ENCODE results near the gene CCDC149. TPM values are rescaled to one million over a fixed set of nuclear protein-coding genes. Genes with fewer than 3 reads are reported as not detected.

CCDC149 gene
- total and polyA plus RNA-seq, 2 of the 8 experiments (the other 6 are each of a cell fraction or from before 2014, with no cell fraction given) = 2.2 to 5.6 TPM

DNA sequence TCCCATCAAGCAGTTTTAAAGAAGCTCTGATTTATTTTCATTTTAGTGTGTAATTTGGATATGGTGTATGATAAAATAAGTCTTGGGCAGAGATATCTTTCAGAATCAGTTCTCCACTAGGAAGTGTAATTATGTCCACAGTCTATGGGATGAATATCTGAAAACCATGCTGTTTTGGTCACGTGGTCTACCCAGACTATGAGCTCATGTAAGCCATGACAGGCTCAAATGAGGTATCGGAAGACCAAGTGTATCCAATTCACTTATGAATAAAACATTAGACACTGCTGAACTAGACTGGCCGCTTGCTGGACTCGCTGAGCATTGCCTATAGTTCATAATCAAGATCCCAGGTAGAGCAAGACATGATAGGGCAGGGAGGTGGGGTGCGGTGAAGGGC is 66.9 kb downstream of the CCDC149 start:
- Histone ChIP-seq H3K79me1 (ENCODE audit: low read depth, low read length) (no peaks in the 10 kb centered on the region), H3K27ac (ENCODE audit: low read depth, low read length) (no peak overlapping the region), H2AFZ (ENCODE audit: low read length) (no peak overlapping the region), H3K23ac (ENCODE audit: insufficient read length) (no peak overlapping the region), H3K9ac (replicated peaks in 1 of 4; ENCODE audit: extremely low read depth in 1 of 4, low read depth in 3 of 4, low read length in 3 of 4) (no peak overlapping the region), H4K91ac (replicated peaks; ENCODE audit: insufficient read length, low read length) (no peak overlapping the region), H3K4ac (replicated peaks; ENCODE audit: insufficient read length, low read depth, low read length) (no peak overlapping the region), H4K5ac (ENCODE audit: insufficient read length, low read depth, low read length) (no peak overlapping the region), H3K4me1 (replicated peaks in 1 of 4; ENCODE audit: control insufficient read depth in 3 of 4, insufficient read depth in 4 of 4, low read length in 3 of 4) (peaks cover 0 to 5% (median under 1%) of the 10 kb centered on the region in 4 experiments; a peak in 1 of 7 replicates), H3K79me2 (ENCODE audit: control insufficient read depth in 1 of 2, insufficient read depth in 2 of 2, low read length in 2 of 2) (no peaks in the 10 kb centered on the region), H3K4me3 (ENCODE audit: extremely low read depth in 1 of 4, insufficient read depth in 2 of 4, low read depth in 3 of 4, low read length in 4 of 4) (no peak overlapping the region), H3K9me3 (ENCODE audit: insufficient read depth in 2 of 2, low read depth in 1 of 2, low read length in 1 of 2) (no peaks in the 10 kb centered on the region), H3K23me2 (ENCODE audit: low read depth, low read length) (no peaks in the 10 kb centered on the region), H3K14ac (ENCODE audit: insufficient read length) (no peak overlapping the region), H3K36me3 (ENCODE audit: control insufficient read depth in 2 of 4, insufficient read depth in 4 of 4, low read length in 3 of 4) (no peaks in the 10 kb centered on the region), H2BK120ac (replicated peaks; ENCODE audit: low read depth, low read length) (no peak overlapping the region), H2BK5ac (ENCODE audit: low read depth, low read length) (no peak overlapping the region), H2BK12ac (ENCODE audit: low read depth, low read length) (no peak overlapping the region), H3K27me3 (replicated peaks in 1 of 4; ENCODE audit: control insufficient read depth in 3 of 4, extremely low read depth in 1 of 4, insufficient read depth in 3 of 4, low read length in 3 of 4) (no peaks in the 10 kb centered on the region), H2AK5ac (ENCODE audit: low read depth, low read length) (no peak overlapping the region), H3K18ac (ENCODE audit: extremely low read depth, low read length) (no peak overlapping the region), H3K56ac (replicated peaks; ENCODE audit: insufficient read length, low read depth, low read length) (no peak overlapping the region), H2BK15ac (ENCODE audit: low read length) (no peak overlapping the region), H3K4me2 (ENCODE audit: insufficient read depth in 1 of 2, low read depth in 2 of 2, low read length in 2 of 2) (no peak overlapping the region), H2BK20ac (ENCODE audit: low read length) (no peak overlapping the region), H4K8ac (ENCODE audit: extremely low read depth, insufficient read depth, low read length) (no peak overlapping the region), H4K20me1 (replicated peaks in 1 of 2; ENCODE audit: control insufficient read depth in 1 of 2, insufficient read depth in 2 of 2, low read length in 2 of 2) (no peaks in the 10 kb centered on the region)
- DNase-seq (ENCODE audit: low read depth in 1 of 2, low spot score in 2 of 2) = no peak
- no peak for FAIRE-seq
- WGBS, 2 experiments (ENCODE audit: extremely low coverage in 1 of 2, insufficient coverage in 1 of 2, insufficient read length in 1 of 2, insufficient replicate concordance in 2 of 2, low coverage in 1 of 2, low lambda C conversion rate in 2 of 2, missing lambda C conversion rate in 1 of 2) = 89% methylated on average over 5 of the region's 5 CpGs; no CpG with 5 or more reads in 1 of the 2 experiments
- ChIA-PET POLR2A (ENCODE audit: partially characterized antibody) (interaction anchor here (1.0 kb wide), 1 partner anchor 24 kb away, joined by 3 read pairs; no protein-coding TSS in a partner anchor), CTCF (ENCODE audit: partially characterized antibody) (interaction anchor here (0.8 to 1.2 kb wide), 3 partner anchors 22 to 369 kb away, joined by 3 to 5 read pairs (median 4); no protein-coding TSS in a partner anchor)
- TF ChIP-seq GABPA (IDR thresholded peaks at IDR 0.05; ENCODE audit: borderline replicate concordance, insufficient read depth, low read length) (no peak), CREB1 (IDR thresholded peaks at IDR 0.05) (no peak), TEAD4 (IDR thresholded peaks at IDR 0.05; ENCODE audit: low read depth, low read length) (no peak), SIN3A (conservative IDR thresholded peaks at IDR 0.05 in 1 of 2, IDR thresholded peaks at IDR 0.05 in 1 of 2; ENCODE audit: low read depth in 1 of 2, low read length in 2 of 2) (no peak), BRCA1 (IDR thresholded peaks at IDR 0.05; ENCODE audit: low read depth, low read length) (no peak), CBX8 (IDR thresholded peaks at IDR 0.05; ENCODE audit: borderline replicate concordance, low read depth, low read length) (no peak)
